SK-N-SH (cell line): Measurements from ENCODE around the gene ABCA7. TPM values are rescaled to one million over a fixed set of nuclear protein-coding genes. Genes with fewer than 3 reads are reported as not detected.
A peak's percentile ranks its signal among the peaks of the same experiment; 100 is the strongest.

Source experiments
- CHD2 ChIP-seq: fragments of 150-350 bp; IDR thresholded peaks from 2 replicates; pipeline ENCODE4 v1.6.1; 2018; ENCODE audit warnings: low read length; ENCODE audit not compliant: partially characterized antibody
- EP300 ChIP-seq, 2 experiments: IDR thresholded peaks; 2 replicates each; pipeline versions ENCODE4 v1.4.0 to v1.6.1; 2012; ENCODE audit warnings: borderline replicate concordance in 1 of 2, low read depth in 1 of 2, low read length in 1 of 2
- FOSL2 ChIP-seq: IDR thresholded peaks from 2 replicates; pipeline ENCODE4 v1.4.0; 2012; ENCODE audit warnings: low read depth, mild to moderate bottlenecking, moderate library complexity, borderline replicate concordance
- FOXM1 ChIP-seq: IDR thresholded peaks from 2 replicates; pipeline ENCODE4 v1.4.0; 2012; ENCODE audit warnings: low read depth, mild to moderate bottlenecking
- GABPA ChIP-seq: IDR thresholded peaks from 2 replicates; pipeline ENCODE4 v1.4.0; 2012; ENCODE audit warnings: low read depth, mild to moderate bottlenecking
- MEF2A ChIP-seq: IDR thresholded peaks from 2 replicates; pipeline ENCODE4 v1.4.0; 2012; ENCODE audit warnings: low read depth, borderline replicate concordance
- MXI1 ChIP-seq: IDR thresholded peaks from 2 replicates; pipeline ENCODE4 v1.6.1; 2012; ENCODE audit warnings: mild to moderate bottlenecking, low read depth, low read length, improper control_type of control experiment
- POLR2AphosphoS5 ChIP-seq: IDR thresholded peaks from 2 replicates; pipeline ENCODE4 v1.6.1; 2012; ENCODE audit warnings: low read depth, low read length
- RAD21 ChIP-seq: IDR thresholded peaks from 2 replicates; pipeline ENCODE4 v1.6.1; 2012; ENCODE audit warnings: mild to moderate bottlenecking, low read length
- RFX5 ChIP-seq: IDR thresholded peaks from 2 replicates; pipeline ENCODE4 v1.6.1; 2012; ENCODE audit warnings: mild to moderate bottlenecking, improper control_type of control experiment, low read length
- RXRA ChIP-seq: IDR thresholded peaks from 2 replicates; pipeline ENCODE4 v1.4.0; 2012; ENCODE audit warnings: low read depth, mild to moderate bottlenecking, borderline replicate concordance
- TAF1 ChIP-seq: IDR thresholded peaks from 2 replicates; pipeline ENCODE4 v1.6.1; 2012; ENCODE audit warnings: low read depth, mild to moderate bottlenecking, low read length, moderate library complexity, borderline replicate concordance
- polyA plus RNA-seq, 3 experiments: library from polyadenylated mRNA; depleted of rRNA; stranded (reverse); fragments of >200 nt; gene quantifications; 2 replicates each; pipeline ENCODE4 v1.2.3, GENCODE V29; 2012
- TF ChIP-seq, protein P1 (sequence below): IDR thresholded peaks from 2 replicates; pipeline ENCODE4 v1.6.1; 2012; ENCODE audit warnings: mild to moderate bottlenecking, low read depth, low read length, moderate library complexity
- TF ChIP-seq, protein P2 (sequence below): IDR thresholded peaks from 2 replicates; pipeline ENCODE4 v1.4.0; 2012; ENCODE audit warnings: low read depth
- TF ChIP-seq, protein P3 (sequence below): fragments of 150-350 bp; IDR thresholded peaks from 2 replicates; pipeline ENCODE4 v1.6.1; 2017; ENCODE audit warnings: antibody characterized with exemption, low read length, low read depth, borderline replicate concordance

The ABCA7 gene
- polyA plus RNA-seq, 1 of the 3 experiments (the other 2 are of a cell fraction): 7.8 TPM

DNA sequence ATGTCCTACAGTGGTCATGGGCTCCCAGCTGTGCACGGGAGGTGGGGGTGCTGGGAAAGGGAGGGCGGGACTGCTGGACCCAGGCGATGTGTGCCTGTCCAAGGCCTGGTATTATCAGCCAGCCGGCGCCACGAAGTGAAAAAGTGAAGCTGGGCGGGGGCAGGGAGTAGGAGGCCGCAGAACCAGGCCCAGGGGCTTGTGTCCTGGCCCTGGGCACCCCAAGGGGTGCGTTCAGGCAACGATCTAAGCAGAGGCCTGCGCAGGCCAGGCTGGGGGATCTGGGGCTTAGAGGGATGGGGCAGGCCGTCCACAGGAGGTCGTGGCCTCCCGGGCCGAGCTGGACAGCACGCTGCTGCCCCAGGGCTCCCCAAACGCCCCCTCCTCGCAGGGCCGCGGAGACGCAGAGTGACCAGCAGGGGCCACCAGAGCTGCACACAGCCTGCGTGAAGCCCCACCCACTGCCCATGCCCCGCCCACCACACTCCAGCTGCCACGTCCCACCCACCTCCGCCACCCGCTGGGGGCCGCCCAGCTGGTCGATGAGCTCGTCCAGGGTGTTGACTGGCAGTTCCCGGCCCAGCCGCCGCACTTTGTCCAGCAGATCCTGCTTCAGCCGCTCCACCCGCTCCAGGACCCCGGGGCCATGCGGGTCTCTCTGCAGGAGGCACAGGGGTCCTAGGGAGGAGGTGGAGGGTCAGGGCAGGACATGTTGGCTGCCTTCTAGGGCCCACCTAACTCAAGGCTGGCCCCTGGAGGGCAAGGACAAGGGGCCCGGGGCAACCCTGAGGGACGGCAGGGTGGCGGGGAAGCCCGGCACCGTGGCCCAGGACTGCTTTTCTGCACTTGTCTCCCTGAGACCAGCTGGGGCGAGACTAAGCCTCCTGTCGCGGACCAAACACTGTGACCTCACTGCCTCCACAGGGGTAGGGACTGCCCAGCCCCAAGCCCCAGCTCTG, 73.4 kb downstream of the ABCA7 start (continued):
- TF ChIP-seq, protein P1, sequence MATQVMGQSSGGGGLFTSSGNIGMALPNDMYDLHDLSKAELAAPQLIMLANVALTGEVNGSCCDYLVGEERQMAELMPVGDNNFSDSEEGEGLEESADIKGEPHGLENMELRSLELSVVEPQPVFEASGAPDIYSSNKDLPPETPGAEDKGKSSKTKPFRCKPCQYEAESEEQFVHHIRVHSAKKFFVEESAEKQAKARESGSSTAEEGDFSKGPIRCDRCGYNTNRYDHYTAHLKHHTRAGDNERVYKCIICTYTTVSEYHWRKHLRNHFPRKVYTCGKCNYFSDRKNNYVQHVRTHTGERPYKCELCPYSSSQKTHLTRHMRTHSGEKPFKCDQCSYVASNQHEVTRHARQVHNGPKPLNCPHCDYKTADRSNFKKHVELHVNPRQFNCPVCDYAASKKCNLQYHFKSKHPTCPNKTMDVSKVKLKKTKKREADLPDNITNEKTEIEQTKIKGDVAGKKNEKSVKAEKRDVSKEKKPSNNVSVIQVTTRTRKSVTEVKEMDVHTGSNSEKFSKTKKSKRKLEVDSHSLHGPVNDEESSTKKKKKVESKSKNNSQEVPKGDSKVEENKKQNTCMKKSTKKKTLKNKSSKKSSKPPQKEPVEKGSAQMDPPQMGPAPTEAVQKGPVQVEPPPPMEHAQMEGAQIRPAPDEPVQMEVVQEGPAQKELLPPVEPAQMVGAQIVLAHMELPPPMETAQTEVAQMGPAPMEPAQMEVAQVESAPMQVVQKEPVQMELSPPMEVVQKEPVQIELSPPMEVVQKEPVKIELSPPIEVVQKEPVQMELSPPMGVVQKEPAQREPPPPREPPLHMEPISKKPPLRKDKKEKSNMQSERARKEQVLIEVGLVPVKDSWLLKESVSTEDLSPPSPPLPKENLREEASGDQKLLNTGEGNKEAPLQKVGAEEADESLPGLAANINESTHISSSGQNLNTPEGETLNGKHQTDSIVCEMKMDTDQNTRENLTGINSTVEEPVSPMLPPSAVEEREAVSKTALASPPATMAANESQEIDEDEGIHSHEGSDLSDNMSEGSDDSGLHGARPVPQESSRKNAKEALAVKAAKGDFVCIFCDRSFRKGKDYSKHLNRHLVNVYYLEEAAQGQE: no peak
- TF ChIP-seq RAD21 (peak; percentile 78), RFX5 (no peak), FOXM1 (no peak), MEF2A (no peak), TAF1 (no peak), FOSL2 (no peak), RXRA (no peak), GABPA (no peak), MXI1 (peak; percentile 33; the same call in 1 of the 2 replicates), CHD2 (peak; percentile 15), EP300 (IDR thresholded peaks at IDR 0.05; ENCODE audit: borderline replicate concordance in 1 of 2, low read depth in 1 of 2, low read length in 1 of 2) (no peak), POLR2AphosphoS5 (0 out of 2 replicates have a peak, but pooled peaks have one; percentile 18)
- TF ChIP-seq, protein P2, sequence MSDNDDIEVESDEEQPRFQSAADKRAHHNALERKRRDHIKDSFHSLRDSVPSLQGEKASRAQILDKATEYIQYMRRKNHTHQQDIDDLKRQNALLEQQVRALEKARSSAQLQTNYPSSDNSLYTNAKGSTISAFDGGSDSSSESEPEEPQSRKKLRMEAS: no peak
- TF ChIP-seq, protein P3, sequence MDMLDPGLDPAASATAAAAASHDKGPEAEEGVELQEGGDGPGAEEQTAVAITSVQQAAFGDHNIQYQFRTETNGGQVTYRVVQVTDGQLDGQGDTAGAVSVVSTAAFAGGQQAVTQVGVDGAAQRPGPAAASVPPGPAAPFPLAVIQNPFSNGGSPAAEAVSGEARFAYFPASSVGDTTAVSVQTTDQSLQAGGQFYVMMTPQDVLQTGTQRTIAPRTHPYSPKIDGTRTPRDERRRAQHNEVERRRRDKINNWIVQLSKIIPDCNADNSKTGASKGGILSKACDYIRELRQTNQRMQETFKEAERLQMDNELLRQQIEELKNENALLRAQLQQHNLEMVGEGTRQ: no peak
